GM10248 (cell line): ENCODE measurements around the gene GID4.

Experiments used
- CTCF ChIA-PET: fragments of 300-600 bp; sonication (Branson Sonifier 250); formaldehyde crosslinking; extraction: SDS; loops from one replicate; lab custom pipeline; 2021; ENCODE audit warnings: antibody characterized with exemption; lab: Yijun Ruan, JAX
- POLR2A ChIA-PET: fragments of 350-650 bp; sonication (Branson Sonifier 250); formaldehyde crosslinking; extraction: SDS; loops from one replicate; lab custom pipeline; 2020; ENCODE audit warnings: antibody characterized with exemption; lab: Yijun Ruan, JAX
- DNase-seq: peaks from one replicate; pipeline ENCODE4 v3.0.0; 2012; ENCODE audit errors: extremely low spot score
- CTCF ChIP-seq: IDR thresholded peaks from 2 replicates; pipeline ENCODE4 v1.5.1; 2012; ENCODE audit warnings: mild to moderate bottlenecking, low read depth; ENCODE audit errors: extremely low read depth, missing control alignments, control extremely low read depth

The GID4 gene

GRCh38 chr17:18065546-18065945 lies 26.3 kb downstream of the GID4 start:
- CTCF ChIA-PET = no interaction called here
- DNase-seq = no peak
- no peak for TF ChIP-seq CTCF
- POLR2A ChIA-PET = interaction anchor here (0.5 kb wide), 1 partner anchor 437 kb away, joined by 4 read pairs; no protein-coding TSS in a partner anchor

- ChIA-PET CTCF (no interaction called here), POLR2A (no interaction called here)
- TF ChIP-seq CTCF = no peak
- no peak for DNase-seq
Measured at GRCh38 chr17:18066866-18067265, 27.7 kb downstream of the GID4 start.

GRCh38 chr17:18069101-18069500 lies 29.9 kb downstream of the GID4 start:
- DNase-seq = no peak
- no peak for TF ChIP-seq CTCF
- ChIA-PET CTCF (interaction anchor here (1.0 to 1.6 kb wide), 3 partner anchors 10 to 36 kb away, joined by 4 to 5 read pairs (median 5); no protein-coding TSS in a partner anchor), POLR2A (no interaction called here)

GRCh38 chr17:18070861-18071340 lies 31.7 kb downstream of the GID4 start:
- POLR2A ChIA-PET = no interaction called here
- CTCF ChIA-PET = interaction anchor here (1.0 to 1.5 kb wide), 2 partner anchors 9 to 28 kb away, joined by 3 read pairs; no protein-coding TSS in a partner anchor
- no peak for DNase-seq
- TF ChIP-seq CTCF = no peak

- no peak for DNase-seq
- POLR2A ChIA-PET = no interaction called here
- CTCF ChIA-PET = no interaction called here
- no peak for TF ChIP-seq CTCF
Measured at GRCh38 chr17:18071751-18072150, 32.5 kb downstream of the GID4 start.

GRCh38 chr17:18074566-18075272 lies 35.5 kb downstream of the GID4 start:
- TF ChIP-seq CTCF = no peak
- ChIA-PET POLR2A (no interaction called here), CTCF (no interaction called here)
- no peak for DNase-seq
